HG02973 (cell line): ENCODE measurements around the gene ARHGAP10.
"Not testable (repeated sequence)": the region's sequence is repeated elsewhere in the genome, so short reads cannot be mapped to it uniquely, and the experiment has no call there.

Experiments used
- ATAC-seq: cut with Tn5 transposase; IDR thresholded peaks from one replicate; pipeline ENCODE4 v1.9.1; 2021; ENCODE audit warnings: moderate library complexity; ENCODE audit not compliant: unreplicated experiment

Gene ARHGAP10

DNA sequence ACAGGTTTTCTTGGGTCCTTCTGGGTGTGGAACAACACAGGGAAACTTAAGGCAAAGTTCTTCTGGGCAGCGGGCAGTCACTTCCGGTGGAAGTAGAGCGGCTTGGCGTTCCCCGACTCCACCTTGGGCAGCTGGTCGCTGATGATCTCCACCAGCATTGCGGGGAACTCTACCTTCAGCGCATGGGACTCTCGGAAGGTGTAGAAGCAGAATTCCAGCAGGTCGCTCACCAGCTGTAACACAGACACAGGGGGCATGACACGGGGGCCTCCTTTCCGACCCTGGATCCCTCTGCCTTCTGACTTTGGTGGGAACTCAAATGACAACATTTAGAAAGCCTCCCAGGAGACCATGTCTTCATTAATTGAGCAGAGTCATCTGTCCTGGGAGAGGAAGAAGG, 349.4 kb downstream of the ARHGAP10 start:
- no peak for ATAC-seq

DNA sequence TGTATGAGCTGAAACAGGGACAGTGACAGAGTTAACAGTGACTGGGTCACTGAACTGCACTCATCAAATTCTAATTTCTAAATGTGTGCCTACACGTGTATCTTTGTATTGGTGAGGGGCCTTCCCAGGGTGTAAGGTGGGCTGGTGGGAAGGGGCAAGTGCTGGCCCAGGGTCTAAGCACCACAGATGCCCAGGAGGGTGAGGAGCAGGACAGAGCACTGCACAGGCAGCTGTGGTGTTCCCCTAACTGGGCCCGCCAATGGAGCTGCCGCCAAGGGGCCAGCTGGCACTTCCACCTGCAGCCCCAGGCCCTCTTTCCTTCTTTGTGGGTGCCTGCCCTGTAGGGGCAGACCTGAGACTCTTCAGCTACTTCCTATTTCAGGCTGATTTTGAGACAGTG, 349.9 kb downstream of the ARHGAP10 start:
- ATAC-seq: no peak

DNA sequence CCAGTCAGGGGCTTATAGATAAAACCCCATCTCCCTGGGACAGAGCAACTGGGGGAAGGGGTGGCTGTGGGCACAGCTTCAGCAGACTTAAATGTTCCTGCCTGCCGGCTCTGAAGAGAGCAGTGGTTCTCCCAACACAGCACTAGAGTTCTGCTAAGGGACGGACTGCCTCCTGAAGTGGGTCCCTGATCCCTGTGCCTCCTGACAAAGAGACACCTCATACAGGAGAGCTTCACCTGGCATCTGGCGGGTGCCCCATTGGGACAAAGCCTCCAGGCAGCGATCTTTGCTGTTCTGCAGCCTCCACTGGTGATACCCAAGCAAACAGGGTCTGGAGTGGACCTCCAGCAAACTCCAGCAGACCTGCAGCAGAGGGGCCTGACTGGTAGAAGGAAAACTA, 351.2 kb downstream of the ARHGAP10 start:
- not testable (repeated sequence) for ATAC-seq

DNA sequence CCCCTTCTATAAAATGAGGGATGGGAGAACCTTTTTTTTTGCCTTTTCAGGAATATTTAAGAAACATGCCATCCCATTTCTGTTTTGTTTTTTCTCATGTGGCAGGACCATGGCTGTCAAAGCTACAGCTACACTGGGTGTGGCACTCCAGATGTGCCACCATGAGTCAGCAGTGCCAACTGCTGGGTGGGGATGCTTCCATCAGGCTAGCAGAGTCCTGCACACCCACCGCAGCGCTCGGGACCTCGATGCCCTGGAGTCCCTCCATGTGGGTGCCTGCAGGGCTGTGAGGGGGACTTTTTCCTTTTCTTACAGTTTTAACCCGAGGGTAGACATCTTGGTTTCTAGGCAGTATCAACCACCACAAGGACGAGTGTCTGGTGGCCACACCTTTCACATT, 357.7 kb downstream of the ARHGAP10 start:
- no peak for ATAC-seq

DNA sequence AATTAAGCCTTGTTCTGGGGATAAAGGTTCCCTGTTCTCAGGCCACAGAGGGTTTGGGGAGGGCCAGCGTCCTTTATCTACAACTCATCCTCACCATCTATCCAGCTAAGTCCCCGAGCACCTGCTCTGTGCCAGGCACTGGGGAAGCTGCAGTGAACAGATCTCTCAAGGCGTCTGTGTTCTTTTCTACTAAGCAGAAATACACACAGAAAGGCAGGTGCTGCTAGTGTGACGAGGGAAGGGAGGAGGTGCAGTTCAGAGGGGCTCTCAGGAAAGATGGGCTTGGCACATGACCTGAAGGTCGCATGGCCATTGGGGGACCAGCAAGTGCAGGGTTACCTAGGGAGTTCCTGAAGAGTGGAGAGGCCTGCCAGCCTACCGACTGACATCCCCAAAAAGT, 358.1 kb downstream of the ARHGAP10 start:
- ATAC-seq: no peak

DNA sequence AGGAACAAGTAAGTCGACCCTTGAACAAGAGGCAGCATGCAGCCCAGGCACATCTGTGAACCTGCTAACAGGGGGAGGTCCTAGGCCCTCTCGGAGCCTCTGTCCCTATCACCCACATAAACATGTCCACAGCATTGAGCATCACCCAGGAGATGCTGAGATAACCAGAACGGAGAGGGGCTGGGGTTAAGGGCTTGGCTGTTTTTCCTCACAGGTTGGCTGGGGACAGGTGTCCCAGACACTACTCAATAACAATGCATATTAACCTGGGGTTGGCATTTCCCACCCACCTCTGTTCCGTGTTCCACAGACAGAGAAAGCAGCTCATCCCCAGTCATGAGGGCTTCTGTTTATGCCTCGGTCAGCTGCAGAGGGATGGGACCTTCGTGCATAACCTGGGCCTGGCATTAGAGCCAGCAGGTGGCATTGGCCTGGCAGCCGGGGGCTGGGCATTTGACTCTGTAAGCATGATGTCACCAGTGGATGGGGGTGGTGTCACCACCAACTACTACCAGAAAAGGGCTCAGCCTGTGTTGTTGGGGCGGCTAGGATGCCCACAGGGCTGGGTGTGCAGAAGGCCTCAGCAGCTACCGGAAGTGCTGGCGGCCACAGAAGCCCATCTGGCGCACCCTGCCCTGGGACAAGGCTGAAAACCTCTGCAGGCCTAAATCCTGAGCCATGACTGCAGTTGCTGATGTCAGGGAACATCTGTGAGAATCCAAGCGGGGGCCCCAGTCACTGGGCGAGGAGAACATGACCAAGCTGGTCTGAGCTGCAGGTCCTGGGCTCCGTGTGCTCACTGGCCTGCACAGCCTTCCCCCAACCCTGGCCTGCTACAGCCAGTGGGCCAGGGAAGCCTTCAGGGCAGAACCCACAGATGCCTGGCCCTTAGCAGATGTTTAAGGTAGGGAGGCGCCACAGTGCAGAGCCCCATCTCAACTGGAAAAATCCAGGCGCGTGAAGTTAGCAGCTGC, 358.9 kb downstream of the ARHGAP10 start:
- no peak for ATAC-seq

DNA sequence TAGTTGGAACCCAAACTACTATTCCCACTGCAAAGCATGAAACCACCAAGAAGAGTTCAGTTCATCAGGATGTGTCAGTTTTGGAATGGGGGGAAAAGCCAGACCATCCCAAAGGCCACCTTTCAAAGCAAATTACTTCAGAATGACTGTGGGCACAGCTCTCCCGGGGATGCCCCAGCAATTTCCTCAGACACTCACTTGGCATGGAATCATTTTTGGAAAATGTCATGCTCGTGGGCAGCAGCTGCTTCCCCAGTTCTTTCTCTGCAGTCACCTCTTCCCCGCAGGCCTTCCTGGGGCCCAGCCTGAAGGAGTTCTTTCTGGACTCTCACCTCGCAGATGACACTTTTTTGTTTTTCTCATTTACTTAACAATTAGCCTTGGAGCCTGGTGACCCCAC, 360.0 kb downstream of the ARHGAP10 start:
- ATAC-seq: no peak

DNA sequence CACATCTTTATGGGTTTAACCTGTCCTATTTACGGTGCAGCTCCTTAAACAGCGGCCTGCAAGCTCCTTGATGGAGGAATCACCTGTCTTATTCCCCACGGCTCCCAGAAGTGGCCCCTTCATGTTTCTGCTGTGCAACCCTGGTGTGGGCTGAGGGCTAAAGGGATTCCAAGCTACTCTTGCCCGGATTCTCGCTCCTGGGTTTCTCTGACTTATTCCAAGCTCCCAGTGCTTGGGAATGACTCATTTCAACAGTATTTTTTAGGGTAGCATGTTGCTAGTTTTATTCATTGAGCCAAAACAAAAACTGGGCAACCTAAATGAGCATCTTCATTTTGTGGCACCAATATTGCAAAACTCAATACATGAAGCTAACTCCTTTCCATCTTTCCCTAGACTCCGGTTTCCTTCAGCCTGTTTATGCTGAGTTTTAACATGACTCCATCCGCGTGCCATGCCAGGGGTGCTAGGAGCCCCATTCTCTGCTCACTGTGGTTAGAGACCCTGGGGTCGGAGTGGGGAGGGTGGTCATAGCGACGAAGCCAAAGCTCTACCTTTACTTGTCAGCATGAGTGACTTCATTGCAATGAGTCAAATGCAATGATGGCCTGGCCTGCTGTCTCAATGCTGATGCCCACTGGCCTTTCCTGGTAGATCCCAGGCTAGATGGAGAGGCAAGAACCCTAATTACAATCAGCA, 360.6 kb downstream of the ARHGAP10 start:
- ATAC-seq: no peak

DNA sequence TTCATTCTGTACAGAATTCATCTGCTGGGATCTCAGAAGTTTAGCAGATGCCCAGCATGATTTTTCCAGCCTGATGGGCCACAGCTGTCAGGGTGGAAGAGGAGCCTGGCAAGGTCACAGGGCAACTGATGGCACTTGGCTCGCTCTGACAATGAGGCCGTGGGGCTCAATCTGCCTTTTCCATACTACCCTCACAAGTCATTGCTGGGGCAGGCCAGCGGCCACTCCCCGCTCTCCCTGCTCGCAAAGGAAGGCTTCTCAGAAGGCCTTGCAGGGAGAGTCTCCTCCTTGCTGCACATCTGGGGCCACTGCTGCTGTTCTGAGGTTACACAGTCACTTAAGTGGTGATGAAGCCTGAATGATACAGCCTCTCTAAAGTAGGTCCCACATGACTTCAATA, 361.2 kb downstream of the ARHGAP10 start:
- no peak for ATAC-seq

DNA sequence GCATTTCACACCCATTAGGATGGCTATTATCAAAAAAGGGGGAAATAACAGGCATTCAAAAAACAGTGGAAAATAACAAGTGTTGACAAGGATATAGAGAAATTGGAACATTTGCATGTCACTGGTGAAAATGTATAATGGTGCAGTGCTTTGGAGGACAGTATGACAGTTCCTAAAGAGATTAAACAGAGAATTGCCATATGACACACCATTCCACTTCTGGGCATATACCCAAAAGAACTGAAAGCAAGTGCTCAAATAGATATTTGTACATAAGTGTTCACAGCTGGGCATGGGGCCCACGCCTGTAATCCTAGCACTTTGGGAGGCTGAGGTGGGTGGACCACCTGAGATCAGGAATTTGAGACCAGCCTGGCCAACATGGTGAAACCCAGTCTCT, 362.3 kb downstream of the ARHGAP10 start:
- ATAC-seq: no peak

DNA sequence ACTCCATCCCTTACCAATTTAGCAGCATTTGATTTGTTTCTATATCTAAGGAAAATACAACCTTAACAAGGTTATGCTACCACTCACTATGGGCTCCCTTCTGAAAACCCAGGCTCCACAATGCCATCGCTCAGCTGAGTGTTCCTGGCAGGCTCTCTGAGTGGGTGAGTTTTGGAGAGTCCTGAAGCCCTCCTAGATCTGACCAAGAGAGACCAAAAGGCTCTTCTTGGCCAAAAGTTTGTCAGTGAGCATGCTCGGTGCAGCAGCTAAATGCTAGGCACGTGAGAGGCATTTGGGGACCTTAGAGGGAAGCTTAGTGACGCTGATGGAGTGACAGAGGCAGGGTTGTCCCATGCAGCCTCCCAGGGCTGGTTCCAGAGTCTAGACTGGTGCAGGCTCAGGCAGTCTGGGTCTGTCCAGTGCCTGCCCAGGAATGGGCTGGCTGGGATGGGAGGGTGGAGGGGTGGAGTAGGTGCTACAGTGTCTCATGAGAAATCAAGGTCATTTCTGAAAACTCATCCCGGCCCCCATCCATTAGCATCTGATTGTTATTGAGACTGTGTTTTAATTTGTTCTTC, 363.5 kb downstream of the ARHGAP10 start:
- ATAC-seq: no peak

DNA sequence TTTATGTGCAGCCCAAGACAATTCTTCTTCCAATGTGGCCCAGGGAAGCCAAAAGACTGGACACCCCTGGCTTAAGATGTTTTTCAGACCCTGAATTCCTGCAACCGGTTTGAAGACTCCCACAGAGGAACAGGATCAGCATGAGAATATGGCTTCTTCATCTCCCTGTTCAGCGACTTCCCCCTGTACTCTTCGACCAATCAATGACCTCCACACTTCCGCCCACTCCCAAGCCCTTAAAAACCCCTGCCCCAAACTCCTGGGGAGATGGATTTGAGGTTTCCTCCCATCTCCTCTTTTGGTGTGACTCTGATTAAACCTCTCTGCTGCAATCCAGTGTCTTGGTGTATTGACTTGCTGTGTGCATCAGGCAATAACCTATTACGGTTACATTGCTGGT, 365.9 kb downstream of the ARHGAP10 start:
- no peak for ATAC-seq

DNA sequence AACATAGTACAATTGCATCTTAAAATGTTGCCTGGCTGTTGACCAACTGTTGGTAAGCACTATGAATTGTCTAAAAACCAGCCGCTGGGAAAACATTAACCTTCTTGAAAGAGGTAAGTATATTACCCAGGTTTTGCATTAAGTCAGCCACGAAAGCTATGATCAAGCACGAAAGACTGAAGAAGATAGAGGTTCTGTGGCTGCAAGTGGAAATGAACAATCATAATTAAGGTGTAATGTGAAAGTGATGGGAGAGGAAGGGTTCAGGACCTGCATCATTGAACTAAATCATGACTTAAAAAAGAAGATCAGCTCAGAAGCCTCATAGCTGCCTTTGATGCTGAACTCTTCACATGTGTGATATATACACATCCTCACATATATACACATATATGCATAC, 369.3 kb downstream of the ARHGAP10 start:
- ATAC-seq: no peak

DNA sequence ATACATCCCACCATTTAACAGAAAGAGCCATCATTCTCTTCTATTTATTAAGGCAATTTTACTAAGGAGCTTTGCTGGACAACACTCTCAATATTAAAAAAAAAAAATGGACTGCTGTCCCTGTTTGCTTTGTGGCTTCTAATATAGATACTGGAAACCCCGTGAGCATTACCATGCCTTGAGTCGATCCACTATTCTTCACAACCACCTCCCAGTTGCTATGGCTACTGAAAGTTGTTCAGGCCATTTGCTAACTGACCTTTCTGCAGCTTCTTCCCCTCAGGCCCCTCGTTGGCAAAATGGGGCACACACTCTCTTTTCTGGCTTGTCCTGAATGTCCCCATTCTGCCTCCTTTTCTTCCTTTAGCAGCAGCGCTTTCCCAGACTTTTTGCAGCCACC, 369.9 kb downstream of the ARHGAP10 start:
- ATAC-seq: no peak

DNA sequence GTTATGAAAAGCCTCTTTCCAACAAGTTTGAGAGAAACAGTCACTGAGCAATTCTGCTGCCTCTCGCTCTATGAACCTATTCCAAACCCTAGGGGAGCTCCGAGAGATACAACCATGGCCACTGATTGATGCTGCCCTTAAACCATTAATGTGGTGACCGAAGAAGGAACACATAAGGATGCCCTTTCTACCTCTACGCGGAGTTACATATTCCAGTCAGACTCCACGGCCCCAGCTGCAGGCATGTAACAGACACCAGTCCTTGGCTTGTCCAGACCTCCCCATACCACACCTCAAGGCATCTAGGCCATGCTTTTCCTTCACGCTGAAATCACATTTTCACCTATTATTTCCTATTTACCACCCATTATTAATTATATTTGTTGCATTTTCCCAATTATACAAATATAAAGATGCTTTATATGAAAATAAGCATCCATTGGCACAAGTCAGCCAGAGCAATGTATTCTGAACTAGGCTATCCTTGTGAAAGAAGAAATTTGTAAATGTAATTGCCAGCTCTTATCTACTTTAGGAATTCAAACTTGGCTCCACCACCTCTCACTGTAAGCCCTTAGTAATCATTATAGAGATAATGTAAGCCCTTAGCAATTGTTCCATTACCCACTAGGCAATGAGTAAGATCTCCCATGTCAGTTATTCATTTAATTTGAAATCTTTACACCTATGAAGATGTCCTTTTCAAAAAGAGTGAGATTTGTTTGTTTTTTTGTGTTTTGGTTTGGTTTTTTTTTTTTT, 371.9 kb downstream of the ARHGAP10 start:
- no peak for ATAC-seq

DNA sequence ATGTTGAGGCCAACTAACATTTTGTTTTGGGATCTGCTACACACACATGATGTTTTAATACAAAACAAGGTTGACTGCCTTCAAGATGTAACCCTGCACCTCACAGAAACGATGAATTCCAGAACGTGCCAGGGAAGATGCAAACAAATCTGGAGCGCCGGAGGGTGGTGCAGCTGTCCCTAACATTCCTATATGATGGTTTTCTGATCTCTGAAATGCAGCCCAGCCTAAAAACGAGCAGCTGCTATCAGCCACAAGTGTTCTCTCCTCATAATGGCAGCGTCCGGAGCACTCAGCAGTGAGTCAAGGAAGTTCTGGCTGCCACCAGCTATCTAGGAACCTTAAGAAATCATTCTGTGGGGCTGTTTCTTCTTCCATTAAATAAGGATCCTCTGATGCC, 376.9 kb downstream of the ARHGAP10 start:
- ATAC-seq: no peak

DNA sequence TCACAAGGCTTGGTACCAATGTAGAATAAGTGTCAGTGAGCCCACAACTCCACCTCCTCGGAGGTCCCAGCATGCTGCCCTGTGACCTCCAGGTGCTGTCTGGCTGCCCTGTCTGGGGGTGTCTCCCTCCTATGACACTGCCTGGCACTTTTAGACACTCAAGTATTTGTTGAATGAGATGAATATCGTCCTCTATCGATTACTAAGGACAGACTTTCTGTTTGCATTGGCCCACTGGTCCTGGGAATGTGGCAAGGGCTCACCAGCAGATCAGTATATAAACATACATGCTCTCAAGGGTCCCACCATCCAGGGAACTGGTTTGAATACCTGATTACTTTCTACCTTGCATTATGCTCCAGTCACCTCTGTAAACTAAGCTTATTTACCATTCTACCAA, 377.3 kb downstream of the ARHGAP10 start:
- ATAC-seq: no peak

DNA sequence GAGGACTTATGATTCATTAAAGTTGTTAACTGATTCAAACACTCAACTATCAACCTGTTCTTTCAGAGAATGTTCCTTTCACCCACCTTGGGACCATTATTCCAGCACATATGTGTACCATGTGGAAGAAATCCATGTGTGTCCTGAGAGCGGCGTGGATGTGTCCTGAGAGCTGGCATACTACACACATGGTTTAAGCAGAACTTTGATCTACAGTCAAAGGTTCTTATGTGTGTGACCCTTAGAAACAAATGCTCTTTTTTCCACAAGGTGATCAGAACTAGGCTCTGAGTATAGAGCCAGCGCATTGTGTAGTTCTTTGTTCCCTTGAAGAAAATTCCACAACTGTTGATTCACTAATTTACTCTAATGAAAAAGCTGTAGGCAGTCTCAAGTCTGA, 378.3 kb downstream of the ARHGAP10 start:
- ATAC-seq: no peak

DNA sequence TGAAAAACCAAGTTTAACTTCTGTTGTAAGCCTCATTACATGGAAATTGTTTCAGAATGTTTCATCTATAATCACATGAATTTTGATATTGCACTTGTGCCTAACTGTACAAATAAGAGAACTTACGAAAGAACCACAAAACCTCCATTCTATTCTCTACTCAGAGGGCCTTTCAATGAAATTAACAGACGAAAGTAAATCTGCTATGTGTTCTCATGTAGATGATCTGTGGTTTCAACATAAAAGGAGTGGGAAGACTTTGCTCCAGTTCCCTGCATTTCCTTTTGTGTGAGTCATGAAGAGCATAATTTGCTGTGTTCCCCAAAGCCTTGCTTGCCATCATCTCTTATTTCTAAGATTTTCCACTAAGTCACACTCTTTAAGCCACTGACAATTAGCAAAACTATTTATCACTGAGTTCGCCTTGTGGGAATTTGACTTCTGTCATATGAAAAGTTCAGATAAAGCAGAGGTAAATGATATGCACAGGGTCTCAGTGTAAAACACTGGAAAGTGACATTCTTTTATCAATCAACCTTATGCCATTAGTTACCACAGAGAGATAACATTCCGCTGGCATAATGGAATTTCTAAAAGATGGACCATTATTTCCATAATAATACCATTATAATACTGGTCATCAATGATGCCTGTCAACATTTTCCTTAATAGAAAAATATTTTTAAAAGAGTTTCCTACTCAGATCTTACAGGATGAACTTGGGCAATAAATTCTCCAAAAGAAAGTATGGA, 380.5 kb downstream of the ARHGAP10 start:
- ATAC-seq: no peak

DNA sequence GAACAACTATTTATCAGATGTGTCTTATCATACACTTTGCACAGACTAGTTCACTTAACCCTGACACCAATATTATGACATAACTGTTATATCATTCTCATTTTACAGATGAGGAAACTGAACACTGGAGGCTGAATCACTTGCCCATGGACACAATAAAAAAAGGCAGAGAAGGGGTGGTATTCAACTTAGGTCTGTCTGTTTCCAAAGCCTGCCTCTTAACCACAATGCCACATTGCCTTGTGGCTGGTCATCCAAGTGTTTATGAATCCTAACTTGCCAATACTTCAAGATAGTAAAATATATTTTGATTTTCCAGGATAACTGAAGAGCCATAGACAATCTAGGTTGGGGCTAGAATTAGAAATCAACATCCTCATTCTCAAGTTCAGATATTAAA, 382.5 kb downstream of the ARHGAP10 start:
- ATAC-seq: no peak
